H1 (cell line): ENCODE data around the gene STARD13. TPM values are rescaled to one million over a fixed set of nuclear protein-coding genes. Genes with fewer than 3 reads are reported as not detected.

ENCODE experiments used
- CTCF ChIA-PET: fragments of 300-600 bp; sonication (Branson Sonifier 250); formaldehyde crosslinking; loops from one replicate; lab custom pipeline; 2021; ENCODE audit not compliant: partially characterized antibody; lab: Charles Lee
- POLR2A ChIA-PET: fragments of 300-600 bp; sonication (Branson Sonifier 250); formaldehyde crosslinking; loops from one replicate; lab custom pipeline; 2021; ENCODE audit warnings: inconsistent platforms; ENCODE audit not compliant: partially characterized antibody; lab: Charles Lee
- DNase-seq, 2 experiments: peaks; one replicate each; pipeline versions ENCODE4 v3.0.0 to v3.0.0-alpha.2; 2010 to 2022; ENCODE audit warnings: low spot score in 2 of 2, low read depth in 1 of 2, mixed read lengths in 1 of 2
- FAIRE-seq: peaks from 2 replicates; lab custom pipeline; 2011; peaks lifted over from hg19 to GRCh38; lab: Jason Lieb, UNC
- H2AFZ ChIP-seq: 2 replicates; pipeline ENCODE4 v1.8.1; 2012; ENCODE audit warnings: low read length, inconsistent platforms
- H2AK5ac ChIP-seq: 2 replicates; pipeline ENCODE4 v1.6.1; 2013; ENCODE audit warnings: low read depth, low read length
- H2BK120ac ChIP-seq: replicated peaks from 2 replicates; pipeline ENCODE3; 2013; ENCODE audit warnings: low read depth, low read length, inconsistent platforms
- H2BK12ac ChIP-seq: 2 replicates; pipeline ENCODE4 v1.6.1; 2013; ENCODE audit warnings: low read depth, low read length
- H2BK15ac ChIP-seq: 2 replicates; pipeline ENCODE4 v1.6.1; 2013; ENCODE audit warnings: low read length
- H2BK20ac ChIP-seq: 2 replicates; pipeline ENCODE4 v1.6.1; 2013; ENCODE audit warnings: low read length
- H2BK5ac ChIP-seq: 2 replicates; pipeline ENCODE4 v1.6.1; 2013; ENCODE audit warnings: low read depth, low read length
- H3K14ac ChIP-seq: 2 replicates; pipeline ENCODE4 v1.6.1; 2013; ENCODE audit warnings: inconsistent platforms; ENCODE audit not compliant: insufficient read length
- H3K18ac ChIP-seq: 2 replicates; pipeline ENCODE4 v1.6.1; 2013; ENCODE audit warnings: low read length; ENCODE audit errors: extremely low read depth
- H3K23ac ChIP-seq: 2 replicates; pipeline ENCODE4 v1.6.1; 2013; ENCODE audit warnings: inconsistent platforms; ENCODE audit not compliant: insufficient read length
- H3K23me2 ChIP-seq: 2 replicates; pipeline ENCODE4 v1.6.1; 2013; ENCODE audit warnings: low read depth, low read length
- H3K27ac ChIP-seq: 2 replicates; pipeline ENCODE4 v1.6.1; 2011; ENCODE audit warnings: low read depth, low read length, inconsistent platforms
- H3K27me3 ChIP-seq, 4 experiments: replicated peaks in 1 of 4; 1 replicate in 1 of 4; 2 replicates in 3 of 4; pipeline versions ENCODE4 v1.6.1 to v1.8.1; 2011 to 2013; ENCODE audit warnings: low read length in 3 of 4, mild to moderate bottlenecking in 3 of 4, inconsistent platforms in 2 of 4, mixed read lengths in 2 of 4, moderate library complexity in 1 of 4; ENCODE audit not compliant: control insufficient read depth in 3 of 4, insufficient read depth in 3 of 4; ENCODE audit errors: extremely low read depth in 1 of 4
- H3K36me3 ChIP-seq, 4 experiments: 2 replicates each; pipeline versions ENCODE4 v1.6.1 to v1.8.1; 2011 to 2013; ENCODE audit warnings: mild to moderate bottlenecking in 4 of 4, low read length in 3 of 4, moderate library complexity in 2 of 4, control low read depth in 1 of 4, inconsistent platforms in 1 of 4; ENCODE audit not compliant: insufficient read depth in 4 of 4, control insufficient read depth in 2 of 4
- H3K4ac ChIP-seq: replicated peaks from 2 replicates; pipeline ENCODE3; 2013; ENCODE audit warnings: low read length, low read depth, mixed read lengths, inconsistent platforms; ENCODE audit not compliant: insufficient read length
- H3K4me1 ChIP-seq, 4 experiments: replicated peaks in 1 of 4; 1 replicate in 1 of 4; 2 replicates in 3 of 4; pipeline versions ENCODE4 v1.6.1 to v1.8.1; 2011 to 2013; ENCODE audit warnings: low read length in 3 of 4, inconsistent platforms in 2 of 4, mixed read lengths in 1 of 4; ENCODE audit not compliant: insufficient read depth in 4 of 4, control insufficient read depth in 3 of 4
- H3K4me2 ChIP-seq, 2 experiments: 2 replicates each; pipeline versions ENCODE4 v1.6.1 to v1.8.1; 2011 to 2013; ENCODE audit warnings: low read depth in 2 of 2, low read length in 2 of 2, control low read depth in 1 of 2, inconsistent platforms in 1 of 2, mild to moderate bottlenecking in 1 of 2; ENCODE audit not compliant: insufficient read depth in 1 of 2
- H3K4me3 ChIP-seq, 4 experiments: fragments of 200-600, 300-600 bp in 1 of 4; sonication (generic), shearing (Covaris generic), sonication (Bioruptor Twin) in 1 of 4; 2 replicates each; pipeline versions ENCODE4 v1.5.1 to v1.8.1; 2011 to 2016; ENCODE audit warnings: low read length in 4 of 4, low read depth in 3 of 4, control low read depth in 2 of 4, inconsistent platforms in 2 of 4, mild to moderate bottlenecking in 2 of 4, mixed read lengths in 1 of 4, moderate library complexity in 1 of 4; ENCODE audit not compliant: insufficient read depth in 2 of 4; ENCODE audit errors: extremely low read depth in 1 of 4
- H3K56ac ChIP-seq: replicated peaks from 2 replicates; pipeline ENCODE3; 2013; ENCODE audit warnings: low read depth, mild to moderate bottlenecking, mixed read lengths, low read length, inconsistent platforms; ENCODE audit not compliant: insufficient read length
- H3K79me1 ChIP-seq: 2 replicates; pipeline ENCODE4 v1.6.1; 2013; ENCODE audit warnings: low read depth, low read length, control low read depth
- H3K79me2 ChIP-seq, 2 experiments: 2 replicates each; pipeline versions ENCODE4 v1.6.1 to v1.8.1; 2012 to 2013; ENCODE audit warnings: low read length in 2 of 2, mild to moderate bottlenecking in 2 of 2, inconsistent platforms in 1 of 2; ENCODE audit not compliant: insufficient read depth in 2 of 2, control insufficient read depth in 1 of 2
- H3K9ac ChIP-seq, 4 experiments: replicated peaks in 1 of 4; 1 replicate in 1 of 4; 2 replicates in 3 of 4; pipeline versions ENCODE4 v1.6.1 to v1.8.1; 2011 to 2013; ENCODE audit warnings: low read depth in 3 of 4, low read length in 3 of 4, control low read depth in 2 of 4, mild to moderate bottlenecking in 2 of 4, moderate library complexity in 2 of 4, inconsistent platforms in 1 of 4; ENCODE audit errors: extremely low read depth in 1 of 4
- H3K9me3 ChIP-seq, 2 experiments: 2 replicates each; pipeline versions ENCODE4 v1.6.1 to v1.8.1; 2012 to 2013; ENCODE audit warnings: mild to moderate bottlenecking in 2 of 2, moderate library complexity in 2 of 2, control low read depth in 1 of 2, inconsistent platforms in 1 of 2, low read depth in 1 of 2, low read length in 1 of 2, mixed read lengths in 1 of 2; ENCODE audit not compliant: insufficient read depth in 2 of 2
- H4K20me1 ChIP-seq, 2 experiments: replicated peaks in 1 of 2; 2 replicates each; pipeline versions ENCODE3 to v1.8.1; 2011 to 2013; ENCODE audit warnings: inconsistent platforms in 2 of 2, low read length in 2 of 2, mild to moderate bottlenecking in 1 of 2; ENCODE audit not compliant: insufficient read depth in 2 of 2, control insufficient read depth in 1 of 2
- H4K5ac ChIP-seq: 2 replicates; pipeline ENCODE4 v1.6.1; 2013; ENCODE audit warnings: low read length, low read depth, mixed read lengths, inconsistent platforms; ENCODE audit not compliant: insufficient read length
- H4K8ac ChIP-seq: 2 replicates; pipeline ENCODE4 v1.8.0; 2013; ENCODE audit warnings: mild to moderate bottlenecking, moderate library complexity, low read length, inconsistent platforms; ENCODE audit not compliant: insufficient read depth; ENCODE audit errors: extremely low read depth
- H4K91ac ChIP-seq: replicated peaks from 2 replicates; pipeline ENCODE3; 2013; ENCODE audit warnings: low read length, mixed read lengths, inconsistent platforms; ENCODE audit not compliant: insufficient read length
- EP300 ChIP-seq, 2 experiments: IDR thresholded peaks; 1 replicate in 1 of 2; 2 replicates in 1 of 2; pipeline ENCODE4 v1.6.1; 2011 to 2012; ENCODE audit warnings: low read depth in 2 of 2, low read length in 2 of 2, mild to moderate bottlenecking in 2 of 2, borderline replicate concordance in 1 of 2, inconsistent platforms in 1 of 2, moderate library complexity in 1 of 2
- TBP ChIP-seq: IDR thresholded peaks from 2 replicates; pipeline ENCODE4 v1.6.1; 2011; ENCODE audit warnings: low read depth, low read length, improper control_type of control experiment
- WGBS, 2 experiments: shearing (Covaris generic) in 1 of 2; methylation state at CpG; one replicate each; pipeline versions ENCODE4 v1.1.6 to v1.1.7; 2013 to 2015; ENCODE audit warnings: low lambda C conversion rate in 2 of 2, mixed read lengths in 2 of 2, inconsistent platforms in 1 of 2, low coverage in 1 of 2, missing lambda C conversion rate in 1 of 2; ENCODE audit not compliant: insufficient replicate concordance in 2 of 2, insufficient coverage in 1 of 2, insufficient read length in 1 of 2; ENCODE audit errors: extremely low coverage in 1 of 2, missing lambda C conversion rate in 1 of 2; 5-methylcytosine and 5-hydroxymethylcytosine counted together
- polyA plus RNA-seq, 7 experiments: library from polyadenylated mRNA; depleted of rRNA in 3 of 7; stranded (reverse) in 5 of 7; unstranded in 2 of 7; fragments of >200 nt in 5 of 7; fragments of 200-250 nt in 2 of 7; gene quantifications; 1 replicate in 5 of 7; 2 replicates in 1 of 7; 4 replicates in 1 of 7; pipeline versions ENCODE4 v1.2.1 to v1.2.3, GENCODE V29; 2011 to 2013; ENCODE audit warnings: missing spikeins in 2 of 7, mixed read lengths in 2 of 7
- total RNA-seq: library from RNA; stranded (reverse); fragmentation: NEBNext Ultra II Directional; extraction: Animal tissue kit (Norgen Biotek cat#: 25700); gene quantifications from 2 replicates; pipeline ENCODE4 v1.2.1, GENCODE V29; 2021
- TF ChIP-seq, protein P1 (sequence below): IDR thresholded peaks from 2 replicates; pipeline ENCODE4 v1.6.1; 2012; ENCODE audit warnings: inconsistent platforms
- TF ChIP-seq, protein P2 (sequence below): IDR thresholded peaks from 2 replicates; pipeline ENCODE4 v1.6.1; 2012; ENCODE audit warnings: inconsistent platforms

Gene STARD13
- total and polyA plus RNA-seq, 2 of the 8 experiments (the other 6 are each of a cell fraction or from before 2014, with no cell fraction given) = 0.82 to 2.9 TPM

DNA sequence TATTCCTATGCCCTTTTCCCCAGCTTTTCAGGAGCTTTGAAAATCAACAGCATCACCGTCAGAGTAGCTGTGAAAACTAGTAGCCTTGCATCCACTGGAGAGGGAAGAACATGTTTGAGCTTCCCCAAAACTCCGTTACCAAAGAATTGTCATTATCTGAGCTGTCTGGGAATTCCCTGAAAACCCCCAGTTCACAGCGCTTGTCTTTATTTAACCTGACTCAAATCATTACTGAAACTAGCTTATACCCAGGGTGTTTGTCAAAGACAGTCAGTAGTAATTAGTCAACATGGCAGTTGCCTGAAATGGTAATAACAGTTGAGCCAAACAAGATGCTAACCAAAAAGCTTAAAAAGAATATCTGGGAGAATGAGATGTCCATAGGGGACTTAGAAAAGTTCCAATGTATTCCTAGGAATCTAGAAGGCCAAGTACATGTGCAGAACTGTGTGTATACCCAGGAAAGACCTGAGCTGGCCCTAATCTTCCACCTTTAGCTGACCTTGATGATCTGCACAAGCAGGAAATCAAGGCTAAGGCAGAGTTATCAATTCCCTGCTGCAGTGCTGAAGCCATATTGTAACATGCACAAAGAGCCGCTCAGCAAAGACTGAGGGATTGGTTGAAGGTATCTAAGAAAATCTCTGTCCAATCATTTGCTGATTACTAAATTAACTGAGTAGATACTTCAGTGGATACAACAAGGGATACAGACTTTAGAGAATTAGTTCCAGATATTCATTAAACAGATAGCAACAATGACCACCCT, 138.5 kb downstream of the STARD13 start:
- Histone ChIP-seq H2BK120ac (no peak overlapping the region), H3K4me1 (no peaks in the 10 kb centered on the region), H3K27ac (no peak overlapping the region), H3K79me2 (no peaks in the 10 kb centered on the region), H2BK5ac (no peak overlapping the region), H3K79me1 (no peaks in the 10 kb centered on the region), H2BK20ac (no peak overlapping the region), H3K4me3 (no peak overlapping the region), H2BK15ac (no peak overlapping the region), H4K91ac (no peak overlapping the region), H4K5ac (no peak overlapping the region), H3K9ac (no peak overlapping the region), H3K4ac (no peak overlapping the region), H3K36me3 (no peaks in the 10 kb centered on the region), H2AFZ (no peak overlapping the region), H3K14ac (no peak overlapping the region), H3K4me2 (no peak overlapping the region), H3K23ac (no peak overlapping the region), H3K56ac (no peak overlapping the region), H4K20me1 (no peaks in the 10 kb centered on the region), H3K9me3 (no peaks in the 10 kb centered on the region), H3K23me2 (no peaks in the 10 kb centered on the region), H3K18ac (no peak overlapping the region), H4K8ac (no peak overlapping the region), H2BK12ac (no peak overlapping the region), H3K27me3 (no peaks in the 10 kb centered on the region), H2AK5ac (no peak overlapping the region)
- FAIRE-seq (no peak), DNase-seq (no peak)
- ChIA-PET CTCF (interaction anchor here (0.7 to 1.4 kb wide), 4 partner anchors 9 to 357 kb away, joined by 3 to 8 read pairs (median 5); no protein-coding TSS in a partner anchor), POLR2A (no interaction called here)
- WGBS, 2 experiments = 91% methylated on average over 4 of the region's 4 CpGs; no CpG with 5 or more reads in 1 of the 2 experiments
- TF ChIP-seq, protein P1, sequence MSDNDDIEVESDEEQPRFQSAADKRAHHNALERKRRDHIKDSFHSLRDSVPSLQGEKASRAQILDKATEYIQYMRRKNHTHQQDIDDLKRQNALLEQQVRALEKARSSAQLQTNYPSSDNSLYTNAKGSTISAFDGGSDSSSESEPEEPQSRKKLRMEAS = no peak
- no peak for TF ChIP-seq EP300 (IDR thresholded peaks at IDR 0.05; ENCODE audit: borderline replicate concordance in 1 of 2, low read depth in 2 of 2, low read length in 2 of 2)
- no peak for TF ChIP-seq TBP
- TF ChIP-seq, protein P2, sequence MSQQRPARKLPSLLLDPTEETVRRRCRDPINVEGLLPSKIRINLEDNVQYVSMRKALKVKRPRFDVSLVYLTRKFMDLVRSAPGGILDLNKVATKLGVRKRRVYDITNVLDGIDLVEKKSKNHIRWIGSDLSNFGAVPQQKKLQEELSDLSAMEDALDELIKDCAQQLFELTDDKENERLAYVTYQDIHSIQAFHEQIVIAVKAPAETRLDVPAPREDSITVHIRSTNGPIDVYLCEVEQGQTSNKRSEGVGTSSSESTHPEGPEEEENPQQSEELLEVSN = no peak
